Natural killer cell (primary cell): Measurements from ENCODE around the gene ABCB1. TPM values are rescaled to one million over a fixed set of nuclear protein-coding genes. Genes with fewer than 3 reads are reported as not detected.
A peak's percentile ranks its signal among the peaks of the same experiment; 100 is the strongest.

Source experiments
- ATAC-seq, 3 donors: fragments of 150-1000 bp in 2 of 3; fragments of 200-7000 bp in 1 of 3; cut with Tn5 transposase; 1 replicate in 1 of 3; 2 replicates in 2 of 3; pipeline ENCODE4 v1.10.0; 2021; ENCODE audit warnings: mild to moderate bottlenecking in 2 of 3, moderate library complexity in 2 of 3
- DNase-seq, 2 donors: peaks; one replicate each; pipeline versions ENCODE4 v3.0.0 to v3.0.0-alpha.2; 2013 to 2021; ENCODE audit warnings: mixed read lengths in 1 of 2
- H3K27ac ChIP-seq: one replicate; pipeline ENCODE4 v1.5.1; 2013; ENCODE audit warnings: mild to moderate bottlenecking, low read length
- H3K27me3 ChIP-seq: one replicate; pipeline ENCODE4 v1.6.1; 2013; ENCODE audit warnings: low read length; ENCODE audit not compliant: control insufficient read depth, insufficient read depth
- H3K36me3 ChIP-seq: one replicate; pipeline ENCODE4 v1.6.1; 2013; ENCODE audit warnings: low read length; ENCODE audit not compliant: control insufficient read depth, insufficient read depth
- H3K4me1 ChIP-seq: one replicate; pipeline ENCODE4 v1.6.1; 2013; ENCODE audit warnings: low read length; ENCODE audit not compliant: control insufficient read depth, insufficient read depth
- H3K4me3 ChIP-seq: one replicate; pipeline ENCODE4 v1.5.1; 2013; ENCODE audit warnings: low read length
- H3K9me3 ChIP-seq: one replicate; pipeline ENCODE4 v1.6.1; 2013; ENCODE audit warnings: low read length; ENCODE audit not compliant: control insufficient read depth, insufficient read depth
- H3K27ac Mint-ChIP-seq, 2 donors: one replicate each; pipeline ENCODE4 v1.8.0; 2022; ENCODE audit warnings: mild to moderate bottlenecking in 2 of 2, mixed read lengths in 2 of 2, moderate library complexity in 1 of 2
- H3K27me3 Mint-ChIP-seq, 2 donors: one replicate each; pipeline ENCODE4 v1.8.0; 2022; ENCODE audit warnings: low read depth in 2 of 2, mixed read lengths in 2 of 2
- H3K36me3 Mint-ChIP-seq: one replicate; pipeline ENCODE4 v1.8.0; 2022; ENCODE audit warnings: mixed read lengths
- H3K4me1 Mint-ChIP-seq, 2 donors: one replicate each; pipeline ENCODE4 v1.8.0; 2022; ENCODE audit warnings: mixed read lengths in 2 of 2
- H3K4me3 Mint-ChIP-seq: one replicate; pipeline ENCODE4 v1.8.0; 2022; ENCODE audit warnings: mild to moderate bottlenecking, moderate library complexity, mixed read lengths
- H3K9me3 Mint-ChIP-seq, 2 donors: one replicate each; pipeline ENCODE4 v1.8.0; 2022; ENCODE audit warnings: mixed read lengths in 2 of 2
- CTCF ChIP-seq: fragments of 200-600 bp; IDR thresholded peaks from one replicate; pipeline ENCODE4 v1.8.0; 2022; ENCODE audit warnings: antibody characterized with exemption
- WGBS: methylation state at CpG from one replicate; pipeline ENCODE4 v1.1.7; 2013; ENCODE audit warnings: missing lambda C conversion rate; ENCODE audit not compliant: insufficient coverage; 5-methylcytosine and 5-hydroxymethylcytosine counted together
- intact Hi-C: fragments of 100-400 bp; cut with micrococcal nuclease; formaldehyde crosslinking; loops from one replicate; pipeline ENCODE4 v1.14.2; 2022
- total RNA-seq, 4 donors: library from RNA; stranded (reverse); fragments of 120-200 nt in 1 of 4; gene quantifications; one replicate each; pipeline versions ENCODE4 v1.2.3 to v1.2.4, GENCODE V29; 2013 to 2022

Gene ABCB1
- total RNA-seq, 3 donors from 2014 or later (not counting 1 experiment from before 2014, with no cell fraction given) = 62.8 to 99.5 (median 81.4) TPM

- Histone ChIP-seq H3K9me3 (no peaks in the 10 kb centered on the region), H3K27me3 (no peaks in the 10 kb centered on the region), H3K4me1 (no peaks in the 10 kb centered on the region), H3K27ac (no peak overlapping the region), H3K36me3 (peaks cover 45% of the 10 kb centered on the region), H3K4me3 (no peak overlapping the region)
- H3K4me3 Mint-ChIP-seq = no peak overlapping the region
- TF ChIP-seq CTCF = no peak
- DNase-seq = no peak
- intact Hi-C loops = no loop called here
- H3K27ac Mint-ChIP-seq = no peak overlapping the region
- no peaks in the 10 kb centered on the region for H3K9me3 Mint-ChIP-seq
- H3K4me1 Mint-ChIP-seq = no peaks in the 10 kb centered on the region
- no peak for ATAC-seq
- 95% methylated on average over 2 of the region's 3 CpGs for WGBS
- peaks cover 16% of the 10 kb centered on the region for H3K36me3 Mint-ChIP-seq
- no peaks in the 10 kb centered on the region for H3K27me3 Mint-ChIP-seq
Measured at GRCh38 chr7:87552351-87552900, 48.3 kb downstream of the ABCB1 start.

GRCh38 chr7:87548123-87548919, 52.4 kb downstream of the ABCB1 start:
- ATAC-seq = no peak
- H3K4me1 Mint-ChIP-seq = no peaks in the 10 kb centered on the region
- peaks cover 25% of the 10 kb centered on the region for H3K36me3 Mint-ChIP-seq
- no peaks in the 10 kb centered on the region for H3K9me3 Mint-ChIP-seq
- no peak overlapping the region for H3K4me3 Mint-ChIP-seq
- WGBS = 96% methylated on average over 6 of the region's 7 CpGs
- H3K4me3 ChIP-seq = no peak overlapping the region
- intact Hi-C loops = no loop called here
- peaks cover 69% of the 10 kb centered on the region for H3K36me3 ChIP-seq
- peak overlapping the region in 1 of 2 donors; percentile 18 for H3K27ac Mint-ChIP-seq
- H3K9me3 ChIP-seq = no peaks in the 10 kb centered on the region
- H3K27me3 Mint-ChIP-seq = no peaks in the 10 kb centered on the region
- DNase-seq = no peak
- no peak overlapping the region for H3K27ac ChIP-seq
- H3K4me1 ChIP-seq = no peaks in the 10 kb centered on the region
- no peaks in the 10 kb centered on the region for H3K27me3 ChIP-seq
- TF ChIP-seq CTCF = no peak

GRCh38 chr7:87545760-87546159, 54.9 kb downstream of the ABCB1 start:
- H3K27me3 ChIP-seq = no peaks in the 10 kb centered on the region
- H3K27ac ChIP-seq = no peak overlapping the region
- Mint-ChIP-seq H3K27ac (no peak overlapping the region), H3K27me3 (no peaks in the 10 kb centered on the region), H3K4me3 (no peak overlapping the region), H3K9me3 (no peaks in the 10 kb centered on the region), H3K36me3 (peaks cover 37% of the 10 kb centered on the region), H3K4me1 (no peaks in the 10 kb centered on the region)
- H3K4me1 ChIP-seq = no peaks in the 10 kb centered on the region
- DNase-seq (no peak), ATAC-seq (no peak)
- no CpG with 5 or more reads among the region's 6 CpGs for whole genome bisulfite sequencing
- TF ChIP-seq CTCF = no peak
- no peaks in the 10 kb centered on the region for H3K9me3 ChIP-seq
- H3K36me3 ChIP-seq = peaks cover 60% of the 10 kb centered on the region
- intact Hi-C loops = no loop called here
- H3K4me3 ChIP-seq = no peak overlapping the region
